Suprapubic skin (tissue), 3 donors: ENCODE data around the gene SLC38A9.

Source experiments
- POLR2A ChIP-seq, 2 donors: fragments of 450-650 bp; IDR thresholded peaks; one replicate each; pipeline ENCODE4 v1.6.1; 2017; ENCODE audit warnings: antibody characterized with exemption in 2 of 2, mild to moderate bottlenecking in 2 of 2, moderate library complexity in 2 of 2
- TF ChIP-seq, protein P1 (sequence below), 2 donors: fragments of 200-600 bp in 1 of 2; fragments of 450-650 bp in 1 of 2; sonication (generic) in 1 of 2; IDR thresholded peaks; one replicate each; pipeline ENCODE4 v1.5.1; 2016 to 2019; ENCODE audit warnings: antibody characterized with exemption in 2 of 2, mild to moderate bottlenecking in 1 of 2, moderate library complexity in 1 of 2

DNA sequence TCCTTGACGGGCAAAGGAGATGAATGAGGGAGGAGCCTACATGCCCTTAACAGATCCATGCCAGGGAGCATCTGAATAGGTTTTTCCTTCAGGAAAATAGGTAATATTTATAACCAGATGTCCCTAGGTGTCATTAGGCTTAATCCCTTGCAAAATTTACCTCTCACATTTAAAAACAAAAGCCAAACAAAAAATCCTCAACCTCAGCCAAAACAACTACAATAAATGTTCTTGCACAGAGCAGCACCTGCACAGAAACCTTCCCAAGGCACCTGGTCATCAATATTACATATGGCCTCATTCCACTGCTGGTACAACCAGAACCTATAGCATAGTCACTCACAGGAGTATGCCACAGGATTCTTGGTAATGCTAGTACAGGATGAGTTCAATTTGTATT is 30.1 kb downstream of the SLC38A9 start:
- no peak for TF ChIP-seq POLR2A (IDR thresholded peaks at IDR 0.05)
- TF ChIP-seq, protein P1, sequence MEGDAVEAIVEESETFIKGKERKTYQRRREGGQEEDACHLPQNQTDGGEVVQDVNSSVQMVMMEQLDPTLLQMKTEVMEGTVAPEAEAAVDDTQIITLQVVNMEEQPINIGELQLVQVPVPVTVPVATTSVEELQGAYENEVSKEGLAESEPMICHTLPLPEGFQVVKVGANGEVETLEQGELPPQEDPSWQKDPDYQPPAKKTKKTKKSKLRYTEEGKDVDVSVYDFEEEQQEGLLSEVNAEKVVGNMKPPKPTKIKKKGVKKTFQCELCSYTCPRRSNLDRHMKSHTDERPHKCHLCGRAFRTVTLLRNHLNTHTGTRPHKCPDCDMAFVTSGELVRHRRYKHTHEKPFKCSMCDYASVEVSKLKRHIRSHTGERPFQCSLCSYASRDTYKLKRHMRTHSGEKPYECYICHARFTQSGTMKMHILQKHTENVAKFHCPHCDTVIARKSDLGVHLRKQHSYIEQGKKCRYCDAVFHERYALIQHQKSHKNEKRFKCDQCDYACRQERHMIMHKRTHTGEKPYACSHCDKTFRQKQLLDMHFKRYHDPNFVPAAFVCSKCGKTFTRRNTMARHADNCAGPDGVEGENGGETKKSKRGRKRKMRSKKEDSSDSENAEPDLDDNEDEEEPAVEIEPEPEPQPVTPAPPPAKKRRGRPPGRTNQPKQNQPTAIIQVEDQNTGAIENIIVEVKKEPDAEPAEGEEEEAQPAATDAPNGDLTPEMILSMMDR (IDR thresholded peaks at IDR 0.05), result no peak
